NCI-H2029 (cell line): Measurements from ENCODE around the gene NANOS2.
"Not testable (repeated sequence)": the region's sequence is repeated elsewhere in the genome, so short reads cannot be mapped to it uniquely, and the experiment has no call there.

ENCODE experiments used
- DNase-seq: peaks from one replicate; lab custom pipeline; 2025; lab: John Stamatoyannopoulos, UW

The NANOS2 gene

DNA sequence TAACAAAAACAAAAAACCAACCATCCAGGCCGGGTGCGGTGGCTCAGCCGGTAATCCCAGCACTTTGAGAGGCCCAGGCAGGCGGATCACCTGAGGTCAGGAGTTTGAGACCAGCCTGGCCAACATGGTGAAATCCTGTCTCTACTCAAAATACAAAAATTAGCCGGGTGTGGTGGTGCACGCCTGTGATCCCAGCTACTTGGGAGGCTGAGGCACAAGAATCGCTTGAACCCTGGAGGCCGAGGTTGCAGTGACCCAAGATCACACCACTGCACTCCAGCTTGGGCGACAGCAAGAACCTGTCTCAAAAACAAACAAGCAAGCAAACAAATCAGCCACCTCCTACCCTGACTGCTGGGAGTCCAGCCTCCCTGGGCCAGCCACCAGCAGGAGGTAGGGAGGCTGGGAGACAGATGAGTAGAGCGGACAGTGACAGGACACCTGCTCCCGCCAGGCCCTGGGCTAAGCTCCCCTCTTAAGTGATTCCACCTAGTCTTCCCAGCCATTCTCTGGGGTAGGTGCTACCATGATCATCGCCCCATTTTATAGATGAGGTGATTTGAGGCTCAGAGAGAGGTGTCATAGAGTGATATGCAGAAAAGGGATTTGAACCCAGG is 18.5 kb downstream of the NANOS2 start:
- not testable (repeated sequence) for DNase-seq

DNA sequence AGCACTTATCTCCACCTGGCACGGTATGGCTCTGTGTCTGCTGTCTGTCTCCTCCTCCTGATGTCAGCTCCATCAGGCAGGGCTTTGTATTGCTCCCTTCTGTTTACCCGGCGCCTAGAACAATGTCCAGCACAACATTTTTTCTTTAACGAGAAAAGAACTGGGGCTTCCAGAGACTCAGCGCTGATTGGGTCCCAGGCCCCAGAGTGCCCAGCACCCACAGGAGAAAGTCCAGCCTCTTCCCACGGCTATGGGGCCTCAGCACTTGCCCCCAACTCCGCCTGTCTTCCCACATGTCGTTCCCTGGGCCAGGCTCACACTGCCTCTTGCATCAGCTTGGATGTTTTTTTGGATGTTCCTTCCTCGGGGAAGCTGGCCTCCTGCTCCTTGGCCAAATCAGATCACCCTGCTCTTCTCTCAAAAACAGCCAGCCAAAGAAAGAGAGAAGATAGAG is 19.0 kb downstream of the NANOS2 start:
- no peak for DNase-seq

DNA sequence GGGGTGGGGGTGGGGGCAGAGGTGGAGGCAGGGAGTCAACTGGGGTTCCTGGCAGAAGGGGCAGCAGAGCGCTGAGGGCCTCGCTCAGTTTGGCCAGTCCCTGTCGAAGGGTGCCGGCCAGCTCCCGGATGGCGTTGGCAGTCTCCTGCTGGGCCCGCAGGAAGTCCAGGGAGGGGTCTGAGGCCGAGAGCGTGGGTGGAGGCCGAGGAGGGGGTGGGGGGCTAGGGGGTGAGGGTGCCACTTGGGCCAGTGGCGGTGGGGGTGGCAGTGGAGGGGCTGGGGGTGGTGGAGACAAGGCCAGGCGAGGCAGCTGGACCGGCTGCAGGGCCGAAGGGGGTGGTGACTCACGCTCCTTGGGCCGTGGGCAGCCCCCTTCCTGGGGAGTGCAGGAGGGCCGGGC is 23.7 kb downstream of the NANOS2 start:
- DNase-seq: no peak

DNA sequence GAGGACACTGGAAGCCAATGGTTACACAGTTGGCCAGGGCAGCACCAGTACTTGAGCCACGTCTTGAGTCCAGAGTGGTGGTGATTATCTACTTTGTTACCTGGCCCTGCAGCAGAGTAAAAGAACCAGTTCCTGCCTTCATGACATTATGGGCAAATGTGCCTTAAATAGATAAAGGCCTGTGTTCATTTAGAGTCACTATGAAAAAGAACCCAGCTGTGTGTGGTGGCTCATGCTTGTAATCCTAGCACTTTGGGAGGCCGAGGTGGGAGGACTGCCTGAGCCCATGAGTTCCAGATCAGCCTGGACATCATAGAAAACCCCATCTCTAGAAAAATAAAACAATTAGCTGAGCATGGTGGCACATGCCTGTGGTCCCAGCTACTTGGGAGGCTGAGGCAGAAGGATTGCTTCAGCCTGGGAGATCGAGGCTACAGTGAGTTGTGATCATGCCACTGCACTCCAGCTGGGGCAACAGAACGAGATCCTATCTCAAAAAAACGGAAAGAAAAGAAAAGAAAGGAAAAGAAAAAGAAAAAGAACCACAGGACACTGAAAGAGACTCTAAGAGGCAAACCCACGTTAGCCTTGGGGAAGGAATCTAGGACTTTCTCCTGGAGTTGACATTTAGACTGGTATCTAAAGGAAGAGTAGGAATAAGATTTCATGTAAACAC is 25.2 kb downstream of the NANOS2 start:
- DNase-seq: no peak

DNA sequence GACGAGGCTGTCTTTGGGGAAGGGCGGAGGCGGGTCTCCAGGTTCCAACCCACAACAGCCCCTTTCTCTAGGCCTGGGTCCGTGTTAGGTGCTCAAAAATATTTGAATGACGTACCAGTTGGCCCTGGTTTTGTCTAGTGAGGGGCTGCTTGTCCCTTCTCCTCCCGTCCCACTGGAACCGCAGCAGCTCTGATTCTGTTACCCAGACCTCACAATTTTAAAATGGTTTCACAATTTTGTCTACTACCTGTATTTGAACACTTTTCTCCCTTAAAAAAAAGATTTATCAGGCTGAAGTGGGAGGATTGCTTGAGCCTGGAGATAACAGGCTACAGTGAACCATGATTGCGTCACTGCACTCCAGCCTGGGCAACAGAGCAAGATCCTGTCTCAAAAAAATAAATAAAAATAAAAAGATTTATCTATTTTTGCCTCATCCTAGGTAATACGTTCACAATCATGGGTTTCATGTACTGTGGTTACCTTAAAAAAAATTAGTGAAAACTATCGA is 27.3 kb downstream of the NANOS2 start:
- no peak for DNase-seq

DNA sequence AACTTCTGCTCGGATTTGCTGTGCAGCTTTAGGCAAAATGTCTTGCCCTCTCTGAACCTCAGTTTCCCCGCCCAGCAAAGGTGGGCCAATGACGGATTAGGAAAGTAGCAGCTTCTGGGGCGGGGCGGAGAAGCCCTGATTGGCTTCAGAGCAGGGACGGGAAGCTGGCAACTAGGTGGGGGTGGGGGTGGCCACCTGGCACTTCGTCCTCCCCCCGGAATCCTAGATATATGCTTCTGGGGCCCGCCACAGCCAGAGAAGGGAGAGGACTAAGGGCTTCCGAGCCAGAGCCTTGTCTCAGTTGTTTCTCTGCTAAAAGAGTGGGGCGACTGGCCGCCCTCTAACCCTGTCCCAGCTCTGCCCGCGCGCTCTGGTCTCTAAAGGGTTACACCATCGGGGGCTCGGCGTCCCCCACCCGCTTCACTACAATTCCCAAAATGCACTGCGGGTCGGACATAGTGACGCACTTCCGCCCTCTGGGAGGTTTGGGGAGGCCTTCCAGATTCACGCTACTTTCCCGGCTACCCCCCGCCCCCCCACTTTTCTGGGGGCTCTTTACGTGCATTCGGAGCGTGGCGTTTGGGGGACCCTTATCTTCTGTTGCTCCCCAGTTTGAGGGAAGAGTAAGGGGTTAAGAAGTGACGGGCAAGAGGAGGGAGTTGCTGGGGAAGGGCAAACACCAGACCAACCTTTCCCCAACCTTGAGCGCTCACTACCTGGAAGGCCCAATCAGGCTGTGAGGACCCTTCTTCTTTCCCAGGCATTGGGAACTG is 28.0 kb downstream of the NANOS2 start:
- peak; percentile 87 for DNase-seq

DNA sequence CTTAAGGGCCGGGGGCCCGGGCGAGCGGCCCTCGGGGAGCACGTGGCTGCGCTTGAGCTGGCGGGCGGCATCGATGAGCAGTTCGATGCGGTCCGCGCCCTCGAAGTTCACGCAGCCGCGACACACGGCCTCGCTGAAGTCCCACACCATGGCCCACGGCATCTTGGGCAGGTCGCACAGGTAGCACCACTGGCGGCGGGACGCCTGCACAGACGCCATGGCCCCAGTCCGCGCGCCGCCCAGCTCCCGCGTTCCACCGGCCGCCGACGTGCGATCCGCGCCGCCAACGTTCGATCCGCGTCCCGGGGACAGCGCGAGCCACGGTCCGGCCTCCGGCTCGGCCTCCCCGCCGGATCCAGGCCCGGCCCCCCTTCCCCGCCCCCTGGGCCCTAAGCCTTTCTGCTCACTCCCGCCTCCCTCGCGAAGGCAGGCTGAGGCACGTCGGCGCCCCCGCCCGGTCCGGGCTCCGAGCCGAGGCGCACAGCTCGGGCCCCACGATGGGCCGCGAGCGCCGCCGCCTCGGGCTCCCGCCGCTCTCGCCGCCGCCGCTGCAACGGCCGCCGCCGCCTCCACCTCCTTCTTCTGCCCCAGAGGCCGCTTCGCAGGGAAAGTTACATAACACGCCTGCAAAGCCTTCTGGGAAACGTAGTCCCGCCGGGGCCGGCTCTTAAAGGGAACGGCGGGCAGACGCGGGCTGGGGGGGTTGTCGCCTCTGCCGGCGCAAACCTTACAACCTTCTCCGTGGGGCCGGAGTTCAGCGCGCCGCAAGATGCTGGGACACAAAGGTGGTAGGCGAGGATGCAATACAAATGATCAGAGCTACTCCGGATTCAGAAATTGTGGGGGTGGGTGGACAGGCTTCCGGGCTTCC is 28.8 kb downstream of the NANOS2 start, which contains the start of gene IRF2BP1:
Gene IRF2BP1 (minus strand): TSS at position 586 of the 871 bp plus-strand sequence. CDS start 367 bp downstream, at position 219.
- peak; percentile 92 for DNase-seq

DNA sequence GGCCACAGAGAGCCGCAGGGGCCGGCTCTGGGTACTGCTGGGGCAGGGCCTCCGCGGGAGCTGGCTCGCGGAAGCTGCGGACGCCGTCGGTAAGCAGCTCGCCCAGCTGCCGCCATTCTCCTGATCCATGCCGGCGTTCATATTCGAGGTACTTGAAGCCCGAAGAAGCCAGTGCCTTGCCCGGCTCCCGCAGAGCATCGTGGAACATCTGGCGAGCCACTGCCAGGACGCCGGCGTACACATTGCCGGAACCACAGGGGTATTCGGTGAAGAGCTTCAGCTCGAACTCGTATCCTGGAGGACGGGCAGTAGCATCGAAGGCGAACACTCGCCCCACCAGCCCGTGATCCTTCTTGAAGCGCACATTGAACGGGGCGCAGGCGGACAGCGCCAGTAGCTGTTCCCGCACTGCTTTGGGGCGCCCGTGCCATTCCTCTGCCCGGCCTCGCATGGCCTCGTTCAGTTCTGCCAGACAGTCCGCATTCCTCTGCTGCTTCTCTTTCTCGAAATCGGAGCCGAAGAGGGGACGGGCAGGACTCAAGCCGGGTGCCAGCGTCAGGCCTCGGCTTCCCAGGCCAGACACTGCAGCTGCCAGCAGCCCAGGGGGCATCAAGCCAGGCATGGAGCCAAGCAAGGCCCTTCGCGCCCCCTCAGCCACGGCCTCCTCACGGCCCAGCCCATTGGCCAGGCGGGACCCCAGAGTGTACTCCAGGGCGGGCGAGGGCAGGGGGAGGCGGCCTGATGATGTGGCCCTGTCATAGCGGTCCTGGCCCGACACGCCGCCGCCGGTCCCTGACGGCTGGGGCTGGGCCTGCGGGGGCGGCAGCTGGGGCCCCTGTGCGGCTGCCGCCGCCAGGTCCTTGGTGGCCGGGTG is 29.7 kb downstream of the NANOS2 start:
- no peak for DNase-seq

DNA sequence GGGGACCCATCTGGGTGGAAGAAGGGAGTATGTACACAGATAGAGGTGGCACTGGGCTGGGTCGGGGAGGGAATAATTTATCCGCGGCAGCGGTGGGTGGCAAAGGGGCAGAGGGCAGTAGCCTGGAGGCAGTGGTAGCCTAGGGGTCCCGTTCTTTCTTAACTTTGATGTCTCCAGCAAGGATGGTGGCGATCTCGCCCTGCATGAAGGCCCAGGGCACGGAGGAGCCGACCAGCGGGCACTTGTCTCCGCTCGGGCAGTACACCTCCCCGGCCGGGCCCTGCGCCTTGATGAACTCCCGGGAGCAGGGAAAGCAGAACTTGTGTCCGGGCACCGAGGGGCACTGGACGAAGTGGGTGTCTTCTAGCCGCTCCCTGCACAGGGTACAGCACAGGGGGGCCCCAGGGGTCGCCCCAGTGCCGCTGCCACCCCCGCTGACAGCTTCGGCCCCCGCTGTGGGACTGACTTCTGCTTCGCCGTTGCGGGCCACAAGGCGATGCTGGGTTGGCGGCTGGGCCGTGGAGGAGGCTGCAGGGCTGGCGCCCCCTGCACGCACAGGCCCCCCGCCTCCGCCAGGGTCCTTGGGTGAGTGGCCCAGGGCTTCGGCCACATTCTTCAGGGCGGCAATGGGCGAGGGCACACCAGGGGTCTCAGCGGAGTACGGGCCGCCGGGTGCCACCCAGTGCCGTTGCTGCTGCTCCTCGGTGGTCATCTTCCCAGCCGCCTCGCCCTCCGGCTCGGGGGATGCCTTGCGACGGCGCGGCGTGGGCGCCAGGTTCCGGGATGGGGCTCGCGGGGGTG is 30.5 kb downstream of the NANOS2 start:
- DNase-seq: no peak

DNA sequence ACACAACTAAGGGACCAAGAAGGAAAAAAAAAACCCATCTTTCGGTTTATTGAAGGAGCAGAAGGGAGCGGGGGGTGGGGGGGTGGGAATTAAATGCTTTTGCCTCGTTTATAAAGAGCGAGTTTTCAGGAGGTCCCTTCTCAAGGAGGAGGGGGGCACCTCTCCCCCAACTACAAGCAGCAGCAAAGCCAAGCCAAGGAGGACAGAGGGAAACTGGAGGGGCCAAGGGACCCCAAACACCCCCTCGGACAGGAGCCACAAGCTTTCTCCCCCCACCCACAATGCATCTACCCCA is 31.0 kb downstream of the NANOS2 start:
- DNase-seq: no peak

DNA sequence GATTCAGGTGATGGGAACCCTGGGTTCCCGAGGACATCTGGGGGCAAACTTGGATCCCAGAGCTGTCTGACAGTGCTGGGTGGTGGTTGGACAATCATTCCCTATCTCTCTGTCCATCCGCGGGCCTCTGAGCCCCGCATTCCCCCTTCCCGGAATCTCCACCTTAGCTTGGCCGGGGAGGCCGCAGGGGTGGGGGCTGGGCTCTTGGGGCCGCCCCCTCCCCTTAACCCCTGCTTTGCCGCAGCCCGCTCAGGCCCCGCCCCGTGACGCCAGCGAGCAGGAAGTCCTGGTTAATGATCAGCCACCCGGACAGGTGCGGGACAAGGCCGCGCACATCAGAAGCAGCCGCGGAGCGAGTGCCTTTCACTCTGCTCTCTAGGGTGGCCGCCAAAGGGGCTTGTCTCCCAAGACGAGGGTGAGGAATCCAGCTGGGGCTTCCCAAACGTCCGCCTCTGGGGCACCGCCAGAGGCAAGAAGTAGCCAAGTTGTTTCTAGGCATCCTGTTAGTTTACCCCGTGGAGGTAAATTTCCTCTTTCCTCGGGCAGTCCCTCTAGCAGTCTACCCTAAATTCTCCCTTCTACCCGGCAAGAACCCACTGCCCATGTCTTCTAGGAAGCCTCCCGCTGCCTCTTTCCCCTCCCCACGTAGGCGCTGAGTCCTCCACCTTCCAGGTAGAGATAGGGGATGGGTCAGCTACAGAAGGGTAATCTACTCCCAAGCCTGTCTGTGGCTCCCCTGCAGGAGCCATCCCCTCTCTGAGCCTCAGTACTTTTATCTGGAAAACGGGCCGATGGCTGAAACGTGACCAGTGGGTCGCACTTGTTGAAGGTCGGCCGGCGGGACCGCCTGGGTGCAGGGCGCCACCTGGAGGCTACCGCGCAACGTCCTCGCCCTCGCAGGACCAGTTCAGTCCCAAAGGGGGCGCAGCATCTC is 31.7 kb downstream of the NANOS2 start:
- peak; percentile 82 for DNase-seq

DNA sequence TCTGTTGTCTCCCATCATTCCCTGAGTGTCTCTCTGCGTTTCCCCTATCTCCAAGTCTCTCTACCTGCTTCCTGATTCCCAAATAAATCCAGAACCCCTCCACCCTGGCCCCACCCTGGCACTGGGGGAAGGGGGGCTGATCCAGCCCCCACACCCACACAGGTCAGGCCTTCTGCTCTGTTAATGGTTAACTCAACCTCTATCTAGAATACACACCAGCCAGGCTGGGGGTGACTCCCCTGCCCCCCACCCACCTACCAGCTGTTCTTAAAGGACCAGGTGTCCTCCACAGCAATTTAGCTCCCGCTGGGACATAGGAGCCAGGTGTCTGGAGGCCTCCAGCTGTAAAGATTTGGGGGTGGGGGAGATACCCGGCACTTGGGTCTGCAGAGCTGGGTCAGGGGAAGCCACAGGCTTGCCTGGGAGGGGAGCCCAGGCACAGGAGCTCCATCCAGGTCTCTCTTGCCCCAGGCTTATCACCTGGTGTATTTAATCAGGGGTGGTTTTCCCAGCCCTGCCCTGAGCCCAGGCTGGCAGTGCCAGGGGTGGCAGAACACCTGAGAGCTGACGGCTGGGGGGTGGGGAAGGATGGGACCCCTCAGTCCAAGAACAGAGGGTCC is 32.6 kb downstream of the NANOS2 start:
- DNase-seq: no peak

DNA sequence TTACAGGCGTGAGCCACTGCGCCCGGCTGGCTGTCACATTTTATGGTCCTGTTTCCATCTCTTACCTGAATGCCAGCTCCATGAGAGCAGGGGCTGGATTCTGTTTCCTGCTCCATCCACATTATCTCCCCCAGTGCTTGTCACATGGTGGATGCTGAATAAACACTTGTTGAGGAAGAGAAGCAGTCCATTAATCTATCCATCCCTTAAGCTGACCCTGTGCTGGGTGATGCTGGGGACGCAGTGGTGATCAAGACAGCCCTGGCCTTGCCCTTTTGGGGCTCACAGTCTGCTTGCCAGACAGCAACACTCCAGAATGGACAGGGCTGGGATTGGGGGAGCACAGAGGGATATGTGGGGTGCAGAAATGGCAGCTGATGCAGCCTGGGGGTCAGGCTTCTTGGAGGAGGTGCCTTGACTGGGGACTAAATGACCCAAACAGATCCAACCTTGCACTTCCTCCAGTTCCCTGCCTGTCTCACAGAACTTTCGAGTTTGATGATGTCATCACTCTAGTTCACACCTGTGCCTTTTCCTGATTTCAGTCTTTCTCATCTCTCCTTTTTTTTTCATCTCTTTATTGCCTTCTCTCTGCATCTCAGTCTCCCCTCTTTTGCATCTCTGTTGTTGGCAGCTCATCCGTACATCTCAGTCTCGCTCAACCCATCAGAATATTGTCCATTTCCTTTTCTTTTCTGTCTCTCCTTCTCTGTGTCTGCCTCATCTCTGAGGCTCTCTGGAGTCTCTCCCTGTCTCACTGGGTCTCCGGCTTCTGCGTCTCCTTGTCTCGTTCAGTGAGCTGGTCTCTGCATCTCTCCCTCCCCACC is 33.3 kb downstream of the NANOS2 start:
- DNase-seq: no peak

DNA sequence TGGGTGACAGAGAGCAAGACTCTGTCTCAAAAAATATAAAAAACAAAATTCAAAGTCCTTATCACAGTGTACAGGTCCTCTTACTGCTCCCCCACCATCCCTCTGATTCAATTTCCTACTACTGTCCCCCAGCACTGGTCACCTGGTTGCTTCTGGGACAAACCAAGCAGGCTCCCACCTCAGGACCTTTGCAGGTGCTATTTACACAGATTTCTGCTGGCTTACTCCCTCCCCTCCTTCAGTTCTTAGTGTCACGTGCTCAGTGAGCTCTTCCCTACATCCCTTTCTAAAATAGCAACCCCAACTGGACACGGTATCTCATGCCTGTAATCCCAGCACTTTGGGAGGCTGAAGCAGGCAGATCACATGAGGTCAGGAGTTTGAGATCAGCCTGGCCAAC is 34.6 kb downstream of the NANOS2 start:
- DNase-seq: no peak

DNA sequence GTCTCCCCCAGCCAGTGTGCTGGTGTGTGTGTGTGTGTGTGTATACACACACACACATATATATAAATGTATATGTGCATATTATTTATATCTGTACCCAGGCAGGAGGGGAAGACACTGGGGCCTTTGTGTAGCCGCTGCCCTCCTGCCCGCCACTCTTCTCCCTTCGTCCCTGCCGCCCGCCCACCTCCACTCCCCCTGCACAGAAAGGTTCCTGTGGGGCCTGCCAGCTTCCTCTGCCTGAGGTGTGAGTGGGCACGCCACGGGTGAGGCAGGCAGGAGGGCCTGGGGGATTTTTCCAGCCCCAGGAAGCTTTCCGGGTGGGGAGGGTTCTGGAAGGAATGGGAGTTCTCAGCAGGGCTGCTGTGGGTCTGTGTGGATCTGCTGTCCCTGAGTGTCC is 35.5 kb downstream of the NANOS2 start:
- DNase-seq: no peak

DNA sequence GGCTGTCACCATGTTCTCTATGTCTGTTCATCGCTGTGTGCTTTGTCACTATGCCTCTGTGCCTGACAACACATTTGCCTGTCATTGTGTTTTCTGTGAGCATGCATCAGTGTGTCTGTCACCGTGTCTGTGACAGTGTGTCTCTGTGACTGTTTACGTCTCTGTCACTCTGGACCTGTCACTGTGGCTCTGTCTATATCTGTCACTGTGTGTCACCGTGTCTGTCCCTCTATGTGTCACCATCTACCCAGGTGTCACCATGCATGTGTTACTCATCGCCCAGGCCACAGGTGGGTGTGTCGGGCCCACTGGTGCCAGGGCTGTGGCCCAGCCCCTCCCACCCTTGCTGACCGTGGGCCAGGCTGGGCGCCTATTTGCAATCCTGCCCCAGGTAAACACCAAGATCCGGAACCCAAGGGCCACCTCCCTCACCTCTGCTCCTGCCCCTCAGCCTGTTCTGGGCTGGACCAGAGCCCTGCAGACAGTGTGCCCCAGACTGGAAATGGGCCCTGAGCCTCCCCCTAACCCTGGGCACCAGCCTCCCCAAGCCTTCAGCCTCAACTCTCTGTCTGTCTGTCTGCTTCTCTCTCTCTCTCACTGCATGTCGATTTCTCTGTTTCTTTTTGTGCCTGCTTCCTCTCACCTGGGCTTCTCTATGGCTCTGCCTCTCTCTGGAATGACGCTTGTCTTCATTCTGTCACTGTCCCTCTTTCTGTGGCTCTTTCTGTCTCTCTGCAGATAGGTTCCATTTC is 36.4 kb downstream of the NANOS2 start:
- DNase-seq: no peak
